Measurements from ENCODE around the gene RBM42.
"Not testable (repeated sequence)": the region's sequence is repeated elsewhere in the genome, so short reads cannot be mapped to it uniquely, and the experiment has no call there.

Gene RBM42

GRCh38 chr19:35654828-35655227, 26.0 kb downstream of the RBM42 start:
- DNase-seq (ENCODE audit: low read depth in 2 of 2): not testable (repeated sequence)

GRCh38 chr19:35655600-35655999, 26.8 kb downstream of the RBM42 start:
- no peak for DNase-seq (ENCODE audit: low read depth in 2 of 2)

GRCh38 chr19:35656700-35657099, 27.9 kb downstream of the RBM42 start:
- no peak for DNase-seq (ENCODE audit: low read depth in 2 of 2)

- DNase-seq (ENCODE audit: low read depth in 2 of 2): no peak
Observed at GRCh38 chr19:35657904-35658700, 29.3 kb downstream of the RBM42 start.

GRCh38 chr19:35661995-35662340, 33.1 kb downstream of the RBM42 start:
- DNase-seq (ENCODE audit: low read depth in 2 of 2): no peak

GRCh38 chr19:35663981-35664380, 35.1 kb downstream of the RBM42 start:
- no peak for DNase-seq (ENCODE audit: low read depth in 2 of 2)

GRCh38 chr19:35665157-35665556, 36.3 kb downstream of the RBM42 start:
- DNase-seq (ENCODE audit: low read depth in 2 of 2): no peak

GRCh38 chr19:35665604-35666003, 36.8 kb downstream of the RBM42 start:
- no peak for DNase-seq (ENCODE audit: low read depth in 2 of 2)

- DNase-seq (ENCODE audit: low read depth in 2 of 2): no peak
Observed at GRCh38 chr19:35666251-35666913, 37.5 kb downstream of the RBM42 start, which contains the start of gene UPK1A. Gene UPK1A, plus strand, starts transcription at chr19:35666517. Its CDS starts 296 bp downstream, at chr19:35666813.

GRCh38 chr19:35669566-35669965, 40.7 kb downstream of the RBM42 start:
- DNase-seq (ENCODE audit: low read depth in 2 of 2): no peak

- DNase-seq (ENCODE audit: low read depth in 2 of 2): no peak
Observed at GRCh38 chr19:35669974-35670373, 41.1 kb downstream of the RBM42 start.

GRCh38 chr19:35670686-35671085, 41.9 kb downstream of the RBM42 start:
- DNase-seq (ENCODE audit: low read depth in 2 of 2): no peak

GRCh38 chr19:35671818-35672217, 43.0 kb downstream of the RBM42 start:
- DNase-seq (ENCODE audit: low read depth in 2 of 2): no peak

GRCh38 chr19:35673121-35673804, 44.4 kb downstream of the RBM42 start:
- DNase-seq (ENCODE audit: low read depth in 2 of 2): peak in 1 of 2 donors; percentile 5

GRCh38 chr19:35675589-35676140, 46.8 kb downstream of the RBM42 start:
- no peak for DNase-seq (ENCODE audit: low read depth in 2 of 2)
